ENCODE measurements around the gene NR6A1.
"Not testable (repeated sequence)": the region's sequence is repeated elsewhere in the genome, so short reads cannot be mapped to it uniquely, and the experiment has no call there.

The NR6A1 gene

DNA sequence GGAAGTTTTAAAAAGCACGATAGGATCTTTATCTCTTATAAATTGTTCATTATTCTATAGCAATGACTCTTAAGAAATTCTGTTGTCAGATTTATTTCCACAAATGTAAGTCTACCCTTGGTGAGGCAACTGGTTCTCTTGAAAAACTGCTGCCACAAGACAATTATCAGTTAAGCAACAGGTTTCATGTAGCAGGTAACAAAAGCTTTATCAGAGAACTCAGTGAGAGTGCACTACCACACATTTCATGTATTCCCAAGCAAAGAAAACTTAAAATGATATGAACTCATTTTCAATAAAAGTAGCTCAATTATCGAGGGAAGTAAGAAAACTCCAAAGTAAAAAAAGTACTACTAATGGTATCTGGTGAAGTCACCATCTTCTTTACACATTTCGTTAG is 9.4 kb downstream of the NR6A1 start:
- in situ Hi-C loops (cut with MboI; ENCODE audit: low sequenced_read_pairs): no loop called here

- in situ Hi-C loops (cut with MboI; ENCODE audit: low sequenced_read_pairs): no loop called here
Observed at GRCh38 chr9:124761196-124761595, 9.9 kb downstream of the NR6A1 start.

- in situ Hi-C loops (cut with MboI; ENCODE audit: low sequenced_read_pairs): no loop called here
Observed at GRCh38 chr9:124760719-124761118, 10.4 kb downstream of the NR6A1 start.

- in situ Hi-C loops (cut with MboI; ENCODE audit: low sequenced_read_pairs): no loop called here
Observed at GRCh38 chr9:124759327-124759726, 11.8 kb downstream of the NR6A1 start.

DNA sequence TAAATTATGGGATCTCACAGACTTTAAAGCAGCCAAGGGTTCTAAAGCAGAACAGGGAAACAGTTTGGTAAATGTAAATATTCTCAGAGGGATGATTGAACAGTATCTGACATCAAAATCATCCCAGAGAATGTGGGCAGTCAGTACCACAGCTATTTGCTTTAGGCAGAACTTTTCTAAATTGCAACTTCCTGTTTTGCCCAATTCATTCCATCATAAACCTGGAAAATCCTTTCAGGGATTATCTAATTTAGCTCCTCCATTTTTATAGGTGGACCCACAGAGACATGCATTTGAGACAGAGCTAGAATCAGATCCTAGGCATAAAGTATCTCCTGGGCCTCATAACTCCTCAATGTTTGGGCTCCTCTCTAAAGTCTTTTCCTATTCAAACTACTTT is 12.4 kb downstream of the NR6A1 start:
- in situ Hi-C loops (cut with MboI; ENCODE audit: low sequenced_read_pairs): no loop called here

DNA sequence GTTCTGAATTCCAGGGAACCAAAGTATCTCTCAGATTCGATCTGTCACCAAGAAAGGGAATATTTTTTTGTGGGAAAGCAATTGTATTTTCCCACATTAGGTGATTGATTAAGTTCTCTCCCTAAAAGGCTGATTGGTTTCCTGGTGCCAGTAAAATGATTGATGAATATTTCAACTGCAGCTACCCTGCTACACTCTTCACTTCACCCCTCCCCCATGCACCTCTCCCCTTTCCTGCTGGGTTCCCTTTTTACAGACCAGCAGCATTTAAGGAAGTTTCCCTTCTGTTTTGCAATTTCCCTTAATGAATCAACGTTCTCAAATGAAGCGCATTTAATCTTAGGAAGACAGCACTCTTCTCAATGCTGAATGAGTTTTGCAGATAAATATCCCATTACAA is 13.1 kb downstream of the NR6A1 start:
- in situ Hi-C loops (cut with MboI; ENCODE audit: low sequenced_read_pairs): no loop called here

GRCh38 chr9:124757616-124758015 is 13.5 kb downstream of the NR6A1 start:
- in situ Hi-C loops (cut with MboI; ENCODE audit: low sequenced_read_pairs): no loop called here

- in situ Hi-C loops (cut with MboI; ENCODE audit: low sequenced_read_pairs): no loop called here
Observed at GRCh38 chr9:124756011-124756410, 15.1 kb downstream of the NR6A1 start.

DNA sequence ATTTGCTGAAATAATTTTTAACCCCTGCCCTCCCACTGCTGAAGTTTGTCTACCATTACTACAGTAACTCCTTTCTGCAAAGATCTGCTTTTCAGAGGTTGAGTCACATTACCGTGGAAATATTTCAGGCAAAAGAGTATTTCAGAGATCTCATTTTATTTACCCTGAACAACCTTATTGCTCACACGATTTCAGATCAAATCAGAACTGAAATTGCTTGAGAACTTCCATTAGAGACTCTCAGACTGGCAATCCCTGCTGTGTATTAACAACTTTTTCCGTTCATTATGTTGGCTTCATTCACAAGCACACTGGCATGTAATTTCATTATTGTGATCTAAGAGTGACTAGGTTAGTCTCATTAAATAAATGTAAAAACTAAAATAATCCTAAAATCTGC is 16.1 kb downstream of the NR6A1 start:
- in situ Hi-C loops (cut with MboI; ENCODE audit: low sequenced_read_pairs): no loop called here

DNA sequence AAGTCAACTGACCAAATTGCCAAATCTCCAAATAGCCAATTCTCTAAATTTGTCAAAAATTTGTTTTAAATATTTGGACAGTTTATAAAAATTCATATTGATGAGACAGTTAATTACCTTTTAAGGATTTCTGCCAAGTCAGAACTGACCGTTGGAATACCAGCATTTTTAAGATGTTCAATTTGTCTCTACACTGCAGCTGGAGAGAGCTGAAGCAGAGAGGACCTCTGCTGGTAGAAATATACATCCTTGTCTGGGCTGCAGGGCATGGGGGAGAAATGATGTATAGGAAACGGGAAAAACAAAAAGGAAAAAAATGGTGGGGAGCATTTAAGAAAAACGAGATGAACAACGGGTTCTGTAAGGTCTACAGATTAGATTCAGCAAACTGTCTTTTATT is 16.8 kb downstream of the NR6A1 start:
- in situ Hi-C loops (cut with MboI; ENCODE audit: low sequenced_read_pairs): no loop called here

DNA sequence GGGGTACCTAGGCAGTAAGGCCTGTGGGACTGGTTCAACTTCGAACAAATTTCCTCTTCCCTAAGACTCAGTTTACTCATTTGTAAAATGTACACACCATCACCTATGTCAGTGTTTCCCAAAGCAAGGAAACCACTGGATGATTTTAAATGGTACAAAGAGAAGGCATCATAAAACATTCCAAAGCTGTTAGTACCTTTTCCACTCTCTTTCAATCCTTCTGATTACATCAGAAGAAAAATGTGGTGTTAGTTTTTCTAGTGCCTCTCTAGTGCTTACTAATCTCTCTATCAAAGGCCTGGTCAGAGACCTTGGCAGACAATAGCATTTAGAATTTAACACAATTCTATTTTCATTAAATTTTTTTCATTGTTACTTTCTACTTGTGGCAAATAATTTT is 18.1 kb downstream of the NR6A1 start:
- in situ Hi-C loops (cut with MboI; ENCODE audit: low sequenced_read_pairs): no loop called here

DNA sequence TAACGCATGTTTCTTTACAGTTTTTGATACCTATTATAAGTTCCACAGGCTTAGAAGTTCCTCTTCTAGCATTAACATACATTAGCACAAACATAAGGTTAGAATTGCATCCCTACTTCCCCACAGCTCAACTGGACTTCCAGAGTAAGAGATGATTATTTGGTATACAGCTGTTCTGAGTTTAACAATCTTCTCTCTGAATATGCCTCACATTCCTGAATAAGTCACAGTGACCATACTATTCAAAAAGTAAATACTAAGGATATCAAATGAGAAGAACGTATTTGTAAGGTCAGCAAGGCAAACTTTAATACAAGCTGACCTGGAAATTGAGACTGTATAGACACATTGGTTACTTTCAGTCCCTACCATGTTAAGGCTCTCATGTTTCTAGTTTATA is 21.3 kb downstream of the NR6A1 start:
- in situ Hi-C loops (cut with MboI; ENCODE audit: low sequenced_read_pairs): no loop called here

DNA sequence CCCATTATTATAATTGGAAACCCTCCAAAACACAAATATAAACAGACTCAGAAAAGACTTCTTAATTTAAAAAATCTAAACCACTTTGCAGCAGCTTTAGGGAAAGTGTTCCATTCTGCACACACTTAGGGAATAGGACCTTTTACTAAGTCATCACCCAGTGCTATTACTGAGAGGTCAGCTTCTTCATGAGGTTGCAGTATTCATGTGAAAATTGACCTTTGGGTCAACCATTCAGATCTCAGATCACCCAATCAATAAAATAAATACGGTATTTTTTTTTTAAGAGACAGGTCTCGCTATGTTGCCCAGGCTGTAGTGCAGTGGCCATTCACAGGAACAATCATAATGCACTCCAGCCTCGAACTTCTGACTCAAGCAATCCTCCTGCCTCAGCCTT is 21.8 kb downstream of the NR6A1 start:
- in situ Hi-C loops (cut with MboI; ENCODE audit: low sequenced_read_pairs): no loop called here

DNA sequence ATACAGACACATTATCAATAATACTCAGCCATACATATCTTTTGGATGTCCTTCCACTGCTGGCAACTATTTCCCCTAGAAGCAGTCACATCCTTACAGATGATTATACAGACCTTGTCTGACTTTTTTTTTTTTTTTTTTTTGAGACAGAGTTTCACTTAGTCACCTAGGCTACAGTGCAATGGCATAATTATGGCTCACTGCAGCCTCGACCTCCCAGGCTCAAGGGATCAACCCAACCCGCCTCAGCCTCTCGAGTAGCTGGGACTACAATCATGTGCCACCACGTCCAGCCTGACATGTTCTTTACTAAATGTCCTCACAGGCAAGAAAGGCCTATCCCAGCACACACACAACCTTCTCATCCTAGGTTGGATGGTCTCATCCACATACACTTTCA is 24.0 kb downstream of the NR6A1 start:
- in situ Hi-C loops (cut with MboI; ENCODE audit: low sequenced_read_pairs): no loop called here

DNA sequence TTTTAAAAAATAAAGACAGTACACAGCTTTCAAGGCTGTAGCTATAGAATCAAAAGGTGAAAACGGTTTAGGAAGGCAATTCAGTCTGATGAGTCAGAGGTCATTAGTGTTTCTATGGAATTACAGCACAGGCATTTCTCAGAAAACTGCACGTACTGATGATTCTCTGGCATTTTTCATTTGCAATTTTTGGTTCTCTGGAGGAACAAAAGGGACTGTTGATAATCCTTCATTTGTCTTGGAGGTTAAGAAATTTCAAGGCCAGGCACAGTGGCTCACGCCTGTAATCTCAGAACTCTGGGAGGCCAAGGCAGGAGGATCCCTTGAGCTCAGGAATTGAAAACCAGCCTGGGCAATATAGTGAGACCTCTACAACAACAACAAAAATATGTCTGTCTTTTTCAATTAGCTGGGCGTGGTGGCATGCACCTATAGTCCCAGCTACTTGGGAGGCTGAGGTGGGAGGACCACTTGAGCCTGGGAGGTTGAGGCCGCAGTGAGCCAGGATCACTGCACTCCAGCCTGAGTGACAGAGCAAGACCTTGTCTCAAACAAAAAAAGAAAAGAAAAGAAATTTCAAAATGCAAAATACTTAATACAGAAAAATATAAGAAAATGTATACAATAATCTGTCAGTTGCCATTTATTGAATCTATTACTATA is 27.3 kb downstream of the NR6A1 start:
- in situ Hi-C loops (cut with MboI; ENCODE audit: low sequenced_read_pairs): no loop called here

DNA sequence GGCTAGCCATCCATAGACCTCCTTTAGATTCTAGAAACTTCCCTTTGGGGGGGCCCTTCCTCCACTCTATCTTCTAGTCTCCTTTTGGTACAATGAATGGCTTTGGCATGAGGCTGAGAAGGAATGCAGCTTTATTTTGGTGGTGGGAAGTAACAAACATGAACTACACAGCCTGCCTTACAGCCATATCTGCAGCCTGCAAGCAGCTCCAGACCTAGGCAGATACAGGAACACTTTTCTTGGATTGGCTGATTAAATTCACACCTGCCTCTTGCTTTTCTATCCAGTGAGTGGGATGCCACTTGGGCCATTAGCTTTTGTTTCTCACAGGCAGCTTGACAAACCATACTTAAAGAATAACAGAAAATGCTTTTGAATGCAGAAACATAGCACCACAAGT is 28.2 kb downstream of the NR6A1 start:
- in situ Hi-C loops (cut with MboI; ENCODE audit: low sequenced_read_pairs): no loop called here

- in situ Hi-C loops (cut with MboI; ENCODE audit: low sequenced_read_pairs): no loop called here
Observed at GRCh38 chr9:124741662-124742061, 29.4 kb downstream of the NR6A1 start.

DNA sequence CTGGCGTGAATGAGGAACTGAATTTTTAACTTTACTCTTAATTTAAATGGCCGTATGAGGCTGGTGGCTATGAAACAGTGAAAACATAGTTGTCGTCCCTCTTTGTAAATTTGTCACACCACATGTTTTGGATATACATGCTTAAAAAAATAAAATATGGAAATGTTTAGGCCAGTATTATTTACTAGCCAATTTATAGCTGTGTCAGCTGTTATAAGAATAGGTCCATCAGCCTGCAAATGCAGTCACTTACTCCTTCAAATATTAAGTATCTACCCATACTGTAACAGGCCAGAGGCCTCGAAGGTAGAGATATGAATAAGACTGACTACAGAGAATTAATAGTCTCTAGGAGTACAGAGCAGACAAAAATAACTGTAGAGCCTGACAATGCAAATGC is 30.0 kb downstream of the NR6A1 start:
- in situ Hi-C loops (cut with MboI; ENCODE audit: low sequenced_read_pairs): no loop called here

GRCh38 chr9:124739360-124739759 is 31.8 kb downstream of the NR6A1 start:
- in situ Hi-C loops (cut with MboI; ENCODE audit: low sequenced_read_pairs): no loop called here

GRCh38 chr9:124738075-124738474 is 33.0 kb downstream of the NR6A1 start:
- in situ Hi-C loops (cut with MboI; ENCODE audit: low sequenced_read_pairs): not testable (repeated sequence)

- in situ Hi-C loops (cut with MboI; ENCODE audit: low sequenced_read_pairs): no loop called here
Observed at GRCh38 chr9:124735121-124735520, 36.0 kb downstream of the NR6A1 start.

DNA sequence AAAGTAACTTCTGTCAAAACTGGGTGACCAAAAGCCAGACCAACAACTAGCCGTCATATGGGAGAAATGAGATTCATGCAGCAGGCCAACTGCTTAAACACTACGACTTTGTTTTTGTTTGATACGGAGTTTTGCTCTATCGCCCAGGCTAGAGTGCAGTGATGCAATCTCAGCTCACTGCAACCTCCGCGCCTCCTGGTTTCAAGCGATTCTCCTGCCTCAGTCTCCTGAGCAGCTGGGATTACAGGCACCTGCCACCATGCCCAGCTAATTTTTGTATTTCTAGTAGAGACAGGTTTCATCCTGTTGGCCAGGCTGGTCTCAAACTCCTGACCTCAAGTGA is 36.4 kb downstream of the NR6A1 start:
- in situ Hi-C loops (cut with MboI; ENCODE audit: low sequenced_read_pairs): not testable (repeated sequence)

- in situ Hi-C loops (cut with MboI; ENCODE audit: low sequenced_read_pairs): no loop called here
Observed at GRCh38 chr9:124733964-124734740, 37.0 kb downstream of the NR6A1 start.

All from hTERT RPE-1 (cell line).